GM21526 (cell line): ENCODE results near the gene PSMD11.

Experiments used
- ATAC-seq: cut with Tn5 transposase; IDR thresholded peaks from one replicate; pipeline ENCODE4 v1.9.1; 2021; ENCODE audit warnings: moderate library complexity; ENCODE audit not compliant: unreplicated experiment, low FRiP score

The PSMD11 gene

DNA sequence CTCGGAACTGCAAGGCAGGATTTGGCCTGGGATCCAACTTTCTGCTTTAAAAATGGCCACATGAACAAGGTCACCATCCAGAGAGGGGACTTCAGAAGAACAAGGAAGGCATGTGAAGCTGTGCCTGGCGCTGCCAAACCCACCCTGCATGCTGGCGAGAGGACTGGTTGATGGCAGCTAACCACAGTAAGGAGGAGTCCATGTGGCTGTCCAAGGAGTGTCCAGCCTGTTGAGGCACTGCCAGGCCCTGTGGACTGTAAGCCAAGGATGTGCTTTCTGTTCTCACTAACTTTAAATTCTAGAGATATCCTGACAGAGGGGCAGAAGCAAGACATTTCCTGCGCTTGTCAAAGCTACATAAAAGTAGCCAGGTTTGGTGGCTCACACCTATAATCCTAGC lies 82.8 kb downstream of the PSMD11 start:
- ATAC-seq: no peak

DNA sequence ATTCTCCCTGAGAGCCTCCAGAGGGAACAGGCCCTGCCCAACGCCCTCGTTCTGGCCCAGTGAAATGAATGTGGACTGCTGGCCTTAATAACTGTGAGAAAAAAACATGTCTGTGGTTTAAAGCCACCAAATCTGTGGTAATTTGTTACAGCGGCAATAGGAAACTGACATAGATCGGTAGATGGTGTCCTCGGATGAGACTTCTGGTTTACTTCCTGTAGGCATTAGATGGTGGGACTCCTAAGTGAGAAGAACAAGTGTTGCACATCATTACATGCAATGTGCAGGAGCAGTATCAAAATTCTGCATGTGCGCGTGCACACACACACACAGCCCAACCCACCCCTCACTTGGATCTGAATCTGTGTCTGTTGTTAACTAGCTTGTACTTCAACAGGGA lies 84.5 kb downstream of the PSMD11 start:
- no peak for ATAC-seq

GRCh38 chr17:32529604-32530003 lies 85.3 kb downstream of the PSMD11 start:
- ATAC-seq: no peak
